Renal pelvis (tissue), 12 donors: Measurements from ENCODE around the gene RPS6KA2. TPM values are rescaled to one million over a fixed set of nuclear protein-coding genes. Genes with fewer than 3 reads are reported as not detected.

ENCODE experiments used
- DNase-seq: peaks from one replicate; pipeline ENCODE4 v3.0.0-alpha.2; 2013
- long read RNA-seq, 16 experiments: transcript quantifications; one replicate each; lab custom pipeline, GENCODE V29; 2026
- polyA plus RNA-seq, 3 donors: library from polyadenylated mRNA; unstranded; fragments of 120-200 nt; gene quantifications; one replicate each; pipeline ENCODE4 v1.2.1, GENCODE V29; 2013; ENCODE audit not compliant: insufficient read length in 3 of 3

RPS6KA2 gene
- polyA plus RNA-seq: 10 to 100 TPM; 27.8 to 29.6 (median 29.1) TPM
- long read RNA-seq, donor 1, full-length matches to known transcripts: 2 of 2 reads
- long read RNA-seq, donor 1, partial matches to known transcripts: 0 of 2 reads
- long read RNA-seq, donor 1, other reads (novel, unspliced or antisense): 0 of 2 reads
- long read RNA-seq, donor 2, full-length matches to known transcripts: 6 of 6 reads
- long read RNA-seq, donor 2, partial matches to known transcripts: 0 of 6 reads
- long read RNA-seq, donor 2, other reads (novel, unspliced or antisense): 0 of 6 reads
- long read RNA-seq, donor 3, full-length matches to known transcripts: 5 of 5 reads
- long read RNA-seq, donor 3, partial matches to known transcripts: 0 of 5 reads
- long read RNA-seq, donor 3, other reads (novel, unspliced or antisense): 0 of 5 reads
- long read RNA-seq, donor 4, full-length matches to known transcripts: 4 of 4 reads
- long read RNA-seq, donor 4, partial matches to known transcripts: 0 of 4 reads
- long read RNA-seq, donor 4, other reads (novel, unspliced or antisense): 0 of 4 reads
- long read RNA-seq, donor 5: 0 reads
- long read RNA-seq, donor 6, full-length matches to known transcripts: 1 of 1 reads
- long read RNA-seq, donor 6, partial matches to known transcripts: 0 of 1 reads
- long read RNA-seq, donor 6, other reads (novel, unspliced or antisense): 0 of 1 reads
- long read RNA-seq, donor 7, full-length matches to known transcripts: 6 of 6 reads
- long read RNA-seq, donor 7, partial matches to known transcripts: 0 of 6 reads
- long read RNA-seq, donor 7, other reads (novel, unspliced or antisense): 0 of 6 reads
- long read RNA-seq, donor 8, full-length matches to known transcripts: 3 of 3 reads
- long read RNA-seq, donor 8, partial matches to known transcripts: 0 of 3 reads
- long read RNA-seq, donor 8, other reads (novel, unspliced or antisense): 0 of 3 reads
- long read RNA-seq, donor 9, full-length matches to known transcripts: 4 of 4 reads
- long read RNA-seq, donor 9, partial matches to known transcripts: 0 of 4 reads
- long read RNA-seq, donor 9, other reads (novel, unspliced or antisense): 0 of 4 reads
- long read RNA-seq, donor 10, full-length matches to known transcripts: 1 of 1 reads
- long read RNA-seq, donor 10, partial matches to known transcripts: 0 of 1 reads
- long read RNA-seq, donor 10, other reads (novel, unspliced or antisense): 0 of 1 reads
- long read RNA-seq, donor 11: 0 reads
- long read RNA-seq, donor 12, full-length matches to known transcripts: 6 of 6 reads
- long read RNA-seq, donor 12, partial matches to known transcripts: 0 of 6 reads
- long read RNA-seq, donor 12, other reads (novel, unspliced or antisense): 0 of 6 reads
- long read RNA-seq, donor 13: 0 reads
- long read RNA-seq, donor 14, full-length matches to known transcripts: 2 of 2 reads
- long read RNA-seq, donor 14, partial matches to known transcripts: 0 of 2 reads
- long read RNA-seq, donor 14, other reads (novel, unspliced or antisense): 0 of 2 reads
- long read RNA-seq, donor 15, full-length matches to known transcripts: 3 of 8 reads
- long read RNA-seq, donor 15, partial matches to known transcripts: 5 of 8 reads
- long read RNA-seq, donor 15, other reads (novel, unspliced or antisense): 0 of 8 reads
- long read RNA-seq, donor 16, full-length matches to known transcripts: 4 of 4 reads
- long read RNA-seq, donor 16, partial matches to known transcripts: 0 of 4 reads
- long read RNA-seq, donor 16, other reads (novel, unspliced or antisense): 0 of 4 reads

GRCh38 chr6:166627033-166627874, at the start of gene RPS6KA2:
Gene RPS6KA2, minus strand, starts transcription at chr6:166627251. Its CDS starts 232 bp downstream, at chr6:166627019.
- peak; percentile 100 for DNase-seq

GRCh38 chr6:166676270-166676860, 49.3 kb upstream of the RPS6KA2 start:
- DNase-seq: no peak

GRCh38 chr6:166675736-166676135, 48.7 kb upstream of the RPS6KA2 start:
- no peak for DNase-seq

DNA sequence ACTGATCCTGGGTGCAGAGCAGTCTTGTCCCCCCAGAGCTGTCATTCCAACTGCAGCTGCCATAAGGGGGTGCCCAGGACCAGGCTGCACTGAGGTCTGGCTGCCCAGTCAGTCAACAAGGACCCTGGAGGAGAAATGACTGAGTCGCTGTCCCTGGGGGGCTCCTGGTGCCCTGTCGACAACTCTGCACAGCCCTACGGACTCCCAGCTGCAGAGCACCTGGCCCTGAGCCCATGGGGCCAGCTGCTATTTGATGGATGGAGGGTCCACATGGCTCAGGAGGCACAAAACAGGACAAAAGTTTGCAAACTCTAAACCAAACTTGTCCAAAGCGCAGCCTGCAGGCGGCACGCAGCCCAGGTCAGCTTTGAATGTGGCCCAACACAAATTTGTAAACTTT, 46.3 kb upstream of the RPS6KA2 start:
- DNase-seq: no peak

- DNase-seq: no peak
Measured at GRCh38 chr6:166672624-166673206, 45.7 kb upstream of the RPS6KA2 start.

DNA sequence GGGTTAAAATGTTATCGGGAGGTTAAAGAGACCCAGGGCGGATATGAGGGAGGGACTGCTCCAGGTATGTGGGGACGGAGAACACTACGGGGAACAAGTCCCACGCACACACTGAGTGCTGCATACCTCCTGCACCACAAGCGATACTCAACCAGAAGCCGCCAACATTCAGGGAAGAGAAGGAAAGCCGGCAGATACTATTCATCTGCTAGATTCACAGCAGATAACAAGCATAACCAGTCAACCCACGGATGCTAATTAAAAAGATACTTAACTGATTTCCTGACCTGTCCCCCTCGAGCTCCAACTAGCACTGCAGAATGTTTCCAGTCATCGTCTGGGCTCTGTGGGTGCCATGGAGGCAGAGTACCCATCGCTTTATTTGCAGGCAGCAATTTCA, 45.1 kb upstream of the RPS6KA2 start:
- DNase-seq: no peak

DNA sequence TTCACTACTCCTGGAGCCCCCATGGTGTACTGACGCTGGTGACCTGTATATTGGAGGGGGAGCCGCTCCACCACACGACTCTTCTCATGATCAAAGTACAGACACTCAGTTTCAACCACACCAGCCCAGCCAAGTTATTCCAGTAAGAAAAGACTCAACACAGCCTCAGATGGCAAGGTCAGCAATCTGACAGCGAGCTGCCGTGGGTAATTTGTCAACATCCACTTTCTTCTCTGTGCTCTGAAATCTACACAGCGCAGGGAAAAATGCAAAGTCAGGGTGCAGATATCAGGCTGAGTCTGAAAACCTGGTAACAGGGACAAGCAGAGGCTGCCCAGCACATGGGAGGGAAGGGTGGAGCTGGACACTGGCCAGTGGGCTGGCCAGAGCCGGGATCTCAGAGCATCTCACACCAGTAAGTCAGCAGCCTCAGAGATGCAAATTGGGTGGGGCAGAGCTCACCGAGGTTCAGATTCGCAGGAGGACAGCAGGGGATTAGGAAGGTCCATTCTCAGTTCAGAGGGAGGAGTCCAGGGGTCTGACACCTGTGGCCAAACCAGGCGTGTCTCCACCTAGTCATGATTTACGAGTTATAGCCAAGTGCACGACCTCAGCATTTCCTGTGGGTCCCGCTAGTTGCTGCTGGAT, 44.5 kb upstream of the RPS6KA2 start:
- no peak for DNase-seq

DNA sequence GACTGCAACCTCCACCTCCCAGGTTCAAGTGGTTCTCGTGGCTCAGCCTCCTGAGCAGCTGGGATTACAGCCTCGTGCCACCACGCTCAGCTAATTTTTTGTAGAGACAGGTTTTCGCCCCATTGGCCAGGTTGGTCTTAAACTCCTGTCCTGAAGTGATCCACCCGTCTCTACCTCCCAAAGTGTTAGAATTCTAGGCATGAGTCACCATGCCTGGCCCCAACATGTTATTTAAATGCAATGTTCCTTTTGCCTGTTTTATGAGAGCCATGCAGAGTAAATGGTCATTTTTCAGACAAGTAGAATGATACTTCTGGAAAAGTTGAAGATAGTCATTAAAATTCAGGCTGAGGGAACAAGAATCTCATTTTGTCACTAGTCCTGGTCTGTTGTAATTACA, 43.8 kb upstream of the RPS6KA2 start:
- DNase-seq: no peak

DNA sequence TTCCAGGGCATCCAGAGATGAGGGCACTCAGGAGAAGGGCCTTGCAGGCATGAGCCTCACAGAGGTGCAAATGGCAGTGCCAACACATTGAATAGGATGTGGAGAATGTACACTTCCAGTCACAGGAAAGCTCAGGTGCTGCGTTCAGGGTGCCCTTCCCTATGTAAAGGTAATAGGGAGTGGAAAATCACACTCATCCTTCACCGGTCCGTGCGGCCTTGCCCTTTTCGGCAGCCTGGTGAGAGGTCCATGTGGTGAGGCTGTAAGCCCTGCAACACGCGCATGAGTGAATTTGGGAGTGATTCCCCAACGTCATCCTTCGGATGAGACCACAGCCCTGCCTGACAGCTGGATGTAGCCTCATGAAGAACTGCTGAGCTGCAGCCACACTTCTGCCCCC, 43.0 kb upstream of the RPS6KA2 start:
- no peak for DNase-seq

- no peak for DNase-seq
Measured at GRCh38 chr6:166667796-166668610, 41.0 kb upstream of the RPS6KA2 start.

DNA sequence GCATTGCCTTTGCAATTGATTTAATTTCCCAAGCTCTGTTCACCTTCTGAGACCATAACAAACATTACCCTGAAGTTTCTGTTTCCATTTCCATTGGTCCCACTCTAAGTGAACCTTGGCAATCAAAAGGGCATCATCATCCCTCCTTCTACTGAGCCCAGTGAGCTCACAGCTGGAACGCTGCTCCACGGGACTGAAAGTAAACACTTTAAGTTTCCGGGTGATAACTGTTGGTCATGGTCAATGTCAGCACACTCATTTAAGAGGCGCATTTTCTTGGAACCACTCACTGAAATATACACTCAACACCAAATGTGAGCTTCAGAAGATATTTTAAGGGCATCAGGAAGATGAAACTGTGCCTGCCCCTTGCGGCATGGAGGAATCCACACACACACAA, 37.1 kb upstream of the RPS6KA2 start:
- no peak for DNase-seq

- no peak for DNase-seq
Measured at GRCh38 chr6:166663568-166663967, 36.5 kb upstream of the RPS6KA2 start.

DNA sequence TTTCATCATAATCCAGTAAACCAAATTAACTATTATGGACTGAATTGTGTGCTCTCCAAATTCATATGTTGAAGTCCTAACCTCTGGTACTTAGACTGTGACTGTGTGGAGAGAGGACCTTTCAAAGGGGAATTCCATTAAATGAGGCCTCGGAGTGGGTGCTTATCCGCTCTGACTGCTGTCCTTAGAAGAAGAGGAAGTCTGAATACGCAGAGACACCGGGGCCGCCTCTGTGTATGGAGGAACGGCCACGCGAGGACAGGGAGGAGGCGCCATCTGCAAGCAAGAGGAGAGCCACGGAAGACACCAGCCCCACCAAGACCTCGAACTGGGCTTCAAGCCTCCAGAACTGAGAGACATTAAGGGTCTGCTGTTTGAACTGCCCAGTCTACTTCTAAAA, 35.6 kb upstream of the RPS6KA2 start:
- DNase-seq: no peak

- DNase-seq: no peak
Measured at GRCh38 chr6:166661327-166662085, 34.5 kb upstream of the RPS6KA2 start.

DNA sequence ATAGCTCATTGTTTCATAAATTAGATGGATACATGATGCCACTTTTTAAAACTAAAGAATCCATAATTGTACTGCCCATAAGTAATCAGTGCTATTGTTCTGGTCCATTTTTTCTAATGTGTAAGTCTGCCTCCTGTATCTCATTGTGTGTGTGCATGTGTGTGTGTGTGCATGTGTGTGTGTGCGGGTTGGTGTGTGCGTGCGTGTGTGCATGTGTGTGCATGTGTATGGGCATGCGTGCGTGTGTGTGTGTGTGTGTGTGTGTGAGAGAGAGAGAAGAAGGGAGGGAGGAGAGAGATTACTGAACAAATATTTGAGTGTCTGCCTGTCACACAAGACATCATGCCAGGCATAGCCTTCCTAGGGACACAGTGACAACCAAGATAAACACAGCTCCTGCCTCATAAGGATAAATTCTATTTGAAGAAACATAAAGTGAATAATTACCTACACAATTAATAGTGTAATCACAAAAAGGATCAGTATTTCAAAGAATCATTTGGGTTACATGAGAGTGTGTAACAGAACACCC, 33.2 kb upstream of the RPS6KA2 start:
- no peak for DNase-seq

GRCh38 chr6:166659581-166659980, 32.5 kb upstream of the RPS6KA2 start:
- no peak for DNase-seq

DNA sequence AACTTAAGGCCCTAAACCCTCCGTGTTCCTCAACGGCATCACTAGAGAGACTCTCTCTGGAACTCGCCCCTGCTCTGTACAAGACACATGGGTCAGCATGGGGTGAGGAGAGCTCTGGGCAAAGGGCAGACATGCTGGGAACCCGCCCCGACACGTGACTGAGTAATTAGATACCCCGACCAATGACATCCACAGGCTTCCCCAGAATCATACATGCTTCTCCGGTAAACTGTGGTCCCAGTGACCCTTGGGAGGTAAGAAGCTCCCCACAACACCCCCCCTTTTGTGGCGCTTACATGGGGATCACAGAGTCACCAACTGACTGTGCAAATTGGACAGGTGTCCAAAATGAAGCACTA, 31.7 kb upstream of the RPS6KA2 start:
- no peak for DNase-seq
